HG02938 (cell line): ENCODE data around the gene FBN3.
"Not testable (repeated sequence)": the region's sequence is repeated elsewhere in the genome, so short reads cannot be mapped to it uniquely, and the experiment has no call there.

Experiments used
- ATAC-seq: cut with Tn5 transposase; IDR thresholded peaks from one replicate; pipeline ENCODE4 v1.9.1; 2021; ENCODE audit warnings: mild to moderate bottlenecking, moderate library complexity; ENCODE audit not compliant: unreplicated experiment

Gene FBN3

GRCh38 chr19:8064911-8065874 lies 84.2 kb downstream of the FBN3 start:
- no peak for ATAC-seq

- no peak for ATAC-seq
Observed at GRCh38 chr19:8057545-8058270, 91.7 kb downstream of the FBN3 start.

- no peak for ATAC-seq
Observed at GRCh38 chr19:8056533-8056932, 92.9 kb downstream of the FBN3 start.

GRCh38 chr19:8054169-8054568 lies 95.2 kb downstream of the FBN3 start:
- ATAC-seq: no peak

GRCh38 chr19:8052464-8052859 lies 96.9 kb downstream of the FBN3 start, which contains the start of gene CCL25:
Gene CCL25, plus strand, starts transcription at chr19:8052760. Its CDS starts 290 bp downstream, at chr19:8053050.
- no peak for ATAC-seq

GRCh38 chr19:8050274-8051096 lies 98.9 kb downstream of the FBN3 start:
- ATAC-seq: peak; percentile 83

GRCh38 chr19:8046569-8047165 lies 102.7 kb downstream of the FBN3 start:
- no peak for ATAC-seq

- ATAC-seq: no peak
Observed at GRCh38 chr19:8045872-8046568, 103.4 kb downstream of the FBN3 start.

GRCh38 chr19:8044018-8044417 lies 105.4 kb downstream of the FBN3 start:
- no peak for ATAC-seq

- no peak for ATAC-seq
Observed at GRCh38 chr19:8042900-8043299, 106.5 kb downstream of the FBN3 start.

- ATAC-seq: no peak
Observed at GRCh38 chr19:8041531-8041931, 107.9 kb downstream of the FBN3 start.

GRCh38 chr19:8039231-8039630 lies 110.2 kb downstream of the FBN3 start:
- ATAC-seq: no peak

- no peak for ATAC-seq
Observed at GRCh38 chr19:8038815-8039214, 110.6 kb downstream of the FBN3 start.

- ATAC-seq: no peak
Observed at GRCh38 chr19:8036434-8037099, 112.8 kb downstream of the FBN3 start.

- no peak for ATAC-seq
Observed at GRCh38 chr19:8034178-8034525, 115.2 kb downstream of the FBN3 start.

GRCh38 chr19:8033287-8034177 lies 115.9 kb downstream of the FBN3 start:
- ATAC-seq: not testable (repeated sequence)

- no peak for ATAC-seq
Observed at GRCh38 chr19:8030960-8031359, 118.4 kb downstream of the FBN3 start.

- no peak for ATAC-seq
Observed at GRCh38 chr19:8028951-8029491, 120.4 kb downstream of the FBN3 start.
